Measurements from ENCODE around the gene GRIA4.

DNA sequence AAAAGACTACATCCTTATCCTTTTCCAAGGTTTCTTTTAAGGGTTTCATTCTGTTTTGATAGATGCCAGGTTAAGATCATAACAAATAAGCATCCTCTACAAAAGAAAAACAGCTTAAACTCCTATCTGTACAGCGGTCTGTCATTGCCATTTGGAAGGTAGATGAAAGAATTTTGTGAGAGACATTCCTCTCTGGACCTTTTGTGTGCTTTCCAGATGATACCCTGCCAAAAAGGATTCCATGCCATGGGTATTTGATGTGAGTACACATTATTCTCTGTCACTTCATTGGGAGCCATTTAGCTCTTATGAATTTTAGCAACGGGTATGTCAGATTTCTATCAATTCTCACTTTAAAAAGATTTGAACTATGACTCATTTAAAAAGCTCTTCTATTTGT is 153.7 kb downstream of the GRIA4 start:
- TF ChIP-seq, protein P1, sequence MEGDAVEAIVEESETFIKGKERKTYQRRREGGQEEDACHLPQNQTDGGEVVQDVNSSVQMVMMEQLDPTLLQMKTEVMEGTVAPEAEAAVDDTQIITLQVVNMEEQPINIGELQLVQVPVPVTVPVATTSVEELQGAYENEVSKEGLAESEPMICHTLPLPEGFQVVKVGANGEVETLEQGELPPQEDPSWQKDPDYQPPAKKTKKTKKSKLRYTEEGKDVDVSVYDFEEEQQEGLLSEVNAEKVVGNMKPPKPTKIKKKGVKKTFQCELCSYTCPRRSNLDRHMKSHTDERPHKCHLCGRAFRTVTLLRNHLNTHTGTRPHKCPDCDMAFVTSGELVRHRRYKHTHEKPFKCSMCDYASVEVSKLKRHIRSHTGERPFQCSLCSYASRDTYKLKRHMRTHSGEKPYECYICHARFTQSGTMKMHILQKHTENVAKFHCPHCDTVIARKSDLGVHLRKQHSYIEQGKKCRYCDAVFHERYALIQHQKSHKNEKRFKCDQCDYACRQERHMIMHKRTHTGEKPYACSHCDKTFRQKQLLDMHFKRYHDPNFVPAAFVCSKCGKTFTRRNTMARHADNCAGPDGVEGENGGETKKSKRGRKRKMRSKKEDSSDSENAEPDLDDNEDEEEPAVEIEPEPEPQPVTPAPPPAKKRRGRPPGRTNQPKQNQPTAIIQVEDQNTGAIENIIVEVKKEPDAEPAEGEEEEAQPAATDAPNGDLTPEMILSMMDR (conservative IDR thresholded peaks at IDR 0.05 in 1 of 2, IDR thresholded peaks at IDR 0.05 in 1 of 2; ENCODE audit: low read depth in 1 of 2, low read length in 2 of 2) = no peak
- TF ChIP-seq EZH2 (IDR thresholded peaks at IDR 0.05; ENCODE audit: low read length, missing control alignments) = no peak

Data from fibroblast of lung (primary cell).